ENCODE data around the gene CNOT6.

CNOT6 gene

DNA sequence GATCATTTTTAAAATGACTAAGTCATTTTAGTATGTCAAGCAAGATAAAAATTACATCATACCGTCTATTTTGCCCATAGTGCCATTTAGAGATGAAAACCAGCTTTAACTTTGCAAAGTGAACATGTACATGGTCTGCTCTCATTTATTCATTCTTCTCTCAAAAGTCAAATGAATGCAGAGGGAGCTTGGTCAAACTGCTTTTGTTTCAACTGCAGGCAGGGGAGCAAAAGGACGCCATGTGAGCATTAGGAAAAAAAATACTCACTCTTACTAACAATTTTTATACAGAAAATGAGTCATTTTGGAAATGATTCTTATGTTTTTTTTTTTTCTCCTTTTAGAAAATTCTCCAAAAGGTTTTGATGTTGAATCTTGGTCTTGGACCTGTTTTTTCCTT is 81.4 kb downstream of the CNOT6 start:
- no peaks in the 10 kb centered on the region for H3K27me3 ChIP-seq
- H3K27ac ChIP-seq = no peak overlapping the region
- no peak for TF ChIP-seq CTCF (IDR thresholded peaks at IDR 0.05)
- no peaks in the 10 kb centered on the region for H3K9me3 ChIP-seq
- H3K4me1 ChIP-seq = no peaks in the 10 kb centered on the region
- H3K4me3 ChIP-seq = no peak overlapping the region
- peaks cover 45 to 67% (median 58%) of the 10 kb centered on the region in 3 donors for H3K36me3 ChIP-seq
- no peak for DNase-seq
- intact Hi-C loops (cut with DNase I; ENCODE audit: low total_unique reads) = no loop called here

DNA sequence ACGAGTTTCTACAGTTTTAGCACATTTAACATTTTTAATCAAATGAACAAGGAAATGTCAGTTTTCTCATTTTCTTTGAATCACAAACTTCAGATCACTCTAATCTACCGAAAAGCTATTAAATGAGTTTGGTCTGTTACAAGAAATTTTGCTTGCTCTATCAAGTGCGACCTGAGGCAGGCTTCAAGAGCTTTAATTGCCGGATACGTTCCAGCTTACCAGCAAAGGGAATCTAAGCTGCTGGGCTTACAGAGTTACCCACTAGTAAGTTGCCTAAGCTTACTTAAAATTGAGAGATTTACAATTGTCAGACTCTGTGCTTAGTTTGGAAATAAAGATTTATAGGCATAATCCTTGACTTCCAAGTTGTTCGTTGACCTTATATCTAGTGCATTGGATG is 86.5 kb downstream of the CNOT6 start:
- no peak for TF ChIP-seq CTCF (IDR thresholded peaks at IDR 0.05)
- Histone ChIP-seq H3K4me1 (no peaks in the 10 kb centered on the region), H3K27ac (no peak overlapping the region), H3K27me3 (no peaks in the 10 kb centered on the region), H3K36me3 (peaks cover 9 to 26% (median 21%) of the 10 kb centered on the region in 3 donors), H3K4me3 (no peak overlapping the region), H3K9me3 (peaks cover 0 to 8% (median 5%) of the 10 kb centered on the region in 3 donors)
- DNase-seq = no peak
- intact Hi-C loops (cut with DNase I; ENCODE audit: low total_unique reads) = no loop called here

GRCh38 chr5:180583738-180584137 is 89.6 kb downstream of the CNOT6 start:
- peaks cover 0 to 8% (median 8%) of the 10 kb centered on the region in 3 donors for H3K9me3 ChIP-seq
- TF ChIP-seq CTCF (IDR thresholded peaks at IDR 0.05) = no peak
- H3K27ac ChIP-seq = no peak overlapping the region
- no peaks in the 10 kb centered on the region for H3K4me1 ChIP-seq
- peaks cover 0 to 6% of the 10 kb centered on the region in 2 donors for H3K27me3 ChIP-seq
- intact Hi-C loops (cut with DNase I; ENCODE audit: low total_unique reads) = no loop called here
- no peak overlapping the region for H3K4me3 ChIP-seq
- H3K36me3 ChIP-seq = peaks cover 0 to 3% (median 0%) of the 10 kb centered on the region in 3 donors
- no peak for DNase-seq

DNA sequence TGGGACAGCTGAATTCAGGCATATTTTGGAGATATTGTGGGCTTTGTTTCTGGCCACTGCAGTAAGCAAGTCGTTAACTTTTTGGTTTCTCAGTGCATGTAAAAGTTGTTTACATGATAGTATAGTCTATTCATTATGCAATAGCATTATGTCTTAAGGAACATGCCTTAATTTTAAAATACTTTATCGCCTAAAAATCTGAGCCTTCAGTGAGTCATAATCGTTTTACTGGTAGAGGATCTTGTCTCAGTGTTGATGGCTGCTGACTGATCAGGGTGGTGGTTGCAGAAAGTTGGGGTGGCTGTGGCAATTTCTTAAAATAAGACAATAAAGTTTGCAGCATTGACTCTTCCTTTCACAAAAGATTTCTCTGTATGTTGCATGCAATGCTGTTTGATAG is 92.0 kb downstream of the CNOT6 start:
- DNase-seq = no peak
- intact Hi-C loops (cut with DNase I; ENCODE audit: low total_unique reads) = no loop called here
- Histone ChIP-seq H3K4me1 (peaks cover 0 to 14% (median 7%) of the 10 kb centered on the region in 4 donors), H3K4me3 (no peak overlapping the region), H3K27me3 (peaks cover 0 to 28% of the 10 kb centered on the region in 2 donors), H3K27ac (no peak overlapping the region), H3K36me3 (no peaks in the 10 kb centered on the region), H3K9me3 (peaks cover 0 to 8% (median 8%) of the 10 kb centered on the region in 3 donors)
- no peak for TF ChIP-seq CTCF (IDR thresholded peaks at IDR 0.05)

GRCh38 chr5:180586870-180587269 is 92.7 kb downstream of the CNOT6 start:
- no peaks in the 10 kb centered on the region for H3K36me3 ChIP-seq
- intact Hi-C loops (cut with DNase I; ENCODE audit: low total_unique reads) = no loop called here
- no peak for TF ChIP-seq CTCF (IDR thresholded peaks at IDR 0.05)
- no peak for DNase-seq
- H3K27ac ChIP-seq = no peak overlapping the region
- no peak overlapping the region for H3K4me3 ChIP-seq
- H3K27me3 ChIP-seq = peaks cover 0 to 34% of the 10 kb centered on the region in 2 donors
- peaks cover 0 to 8% (median 8%) of the 10 kb centered on the region in 3 donors for H3K9me3 ChIP-seq
- peaks cover 0 to 20% (median 12%) of the 10 kb centered on the region in 4 donors for H3K4me1 ChIP-seq

Measured in tibial artery (tissue), 4 donors.